Psoas muscle (tissue), 8 donors: Measurements from ENCODE around the gene LSG1. TPM values are rescaled to one million over a fixed set of nuclear protein-coding genes. Genes with fewer than 3 reads are reported as not detected.

ENCODE experiments used
- ATAC-seq, 4 donors: fragments of 200-7000 bp; cut with Tn5 transposase; one replicate each; pipeline ENCODE4 v1.9.1; 2020; ENCODE audit warnings: moderate library complexity in 3 of 4, mild to moderate bottlenecking in 2 of 4
- DNase-seq, 2 donors: peaks; one replicate each; pipeline ENCODE4 v3.0.0-alpha.2; 2020
- H3K27ac ChIP-seq: fragments of 200-600 bp; one replicate; pipeline ENCODE4 v1.8.0; 2022
- H3K27me3 ChIP-seq, 3 donors: fragments of 200-600 bp in 1 of 3; one replicate each; pipeline versions ENCODE4 v1.6.1 to v1.8.0; 2013 to 2022; ENCODE audit warnings: low read length in 2 of 3, mild to moderate bottlenecking in 2 of 3, moderate library complexity in 1 of 3; ENCODE audit not compliant: insufficient read depth in 3 of 3
- H3K36me3 ChIP-seq, 2 donors: fragments of 200-600 bp in 1 of 2; one replicate each; pipeline versions ENCODE4 v1.6.1 to v1.8.0; 2013 to 2022; ENCODE audit warnings: low read depth in 1 of 2, mild to moderate bottlenecking in 1 of 2, moderate library complexity in 1 of 2; ENCODE audit not compliant: insufficient read depth in 1 of 2
- H3K4me1 ChIP-seq: fragments of 200-600 bp; one replicate; pipeline ENCODE4 v1.8.0; 2022
- H3K4me3 ChIP-seq: fragments of 200-600 bp; one replicate; pipeline ENCODE4 v1.8.0; 2022; ENCODE audit warnings: mild to moderate bottlenecking
- H3K9me3 ChIP-seq: fragments of 200-600 bp; one replicate; pipeline ENCODE4 v1.8.0; 2022
- WGBS, 3 donors: extraction: QIAGEN DNeasy Blood & Tissue Kit; methylation state at CpG; one replicate each; pipeline versions ENCODE4 v1.1.6 to v1.1.7; 2013; 5-methylcytosine and 5-hydroxymethylcytosine counted together
- intact Hi-C, 2 donors: fragments of 100-400 bp; cut with DNase I; formaldehyde crosslinking; loops; one replicate each; pipeline versions ENCODE4 v1.11.0 to v1.14.2; 2022
- polyA plus RNA-seq, 3 donors: library from polyadenylated mRNA; stranded (reverse); fragments of 200-250 nt; gene quantifications; one replicate each; pipeline ENCODE4 v1.2.3, GENCODE V29; 2013
- total RNA-seq, 4 donors: library from RNA; stranded (reverse); fragmentation: NEBNext Ultra II Directional in 2 of 4; extraction: Animal tissue kit (Norgen Biotek cat#: 25700) in 2 of 4; gene quantifications; one replicate each; pipeline versions ENCODE4 v1.2.1 to v1.2.4, GENCODE V29; 2021 to 2023
- TF ChIP-seq, protein P1 (sequence below): fragments of 200-600 bp; IDR thresholded peaks from one replicate; pipeline ENCODE4 v1.8.0; 2022; ENCODE audit warnings: antibody characterized with exemption
- donor health status: healthy with polysubstance abuse.
- donor health status: DM: no; HTN: no; CAD: no; lungs with moderate emphysema.
- donor health status: Bipolar disorder and iron deficiency.
- donor health status: healthy.
- donor health status: DM: yes; HTN: yes; CAD: no.
- donor health status: DM: no; HTN: no; CAD: no.
- donor health status: DM: no; HTN: no; CAD: no.
- donor health status: DM: yes; HTN: yes; CAD: no.

Gene LSG1
- total and polyA plus RNA-seq, 7 donors = 22.8 to 46.8 (median 29.5) TPM

DNA sequence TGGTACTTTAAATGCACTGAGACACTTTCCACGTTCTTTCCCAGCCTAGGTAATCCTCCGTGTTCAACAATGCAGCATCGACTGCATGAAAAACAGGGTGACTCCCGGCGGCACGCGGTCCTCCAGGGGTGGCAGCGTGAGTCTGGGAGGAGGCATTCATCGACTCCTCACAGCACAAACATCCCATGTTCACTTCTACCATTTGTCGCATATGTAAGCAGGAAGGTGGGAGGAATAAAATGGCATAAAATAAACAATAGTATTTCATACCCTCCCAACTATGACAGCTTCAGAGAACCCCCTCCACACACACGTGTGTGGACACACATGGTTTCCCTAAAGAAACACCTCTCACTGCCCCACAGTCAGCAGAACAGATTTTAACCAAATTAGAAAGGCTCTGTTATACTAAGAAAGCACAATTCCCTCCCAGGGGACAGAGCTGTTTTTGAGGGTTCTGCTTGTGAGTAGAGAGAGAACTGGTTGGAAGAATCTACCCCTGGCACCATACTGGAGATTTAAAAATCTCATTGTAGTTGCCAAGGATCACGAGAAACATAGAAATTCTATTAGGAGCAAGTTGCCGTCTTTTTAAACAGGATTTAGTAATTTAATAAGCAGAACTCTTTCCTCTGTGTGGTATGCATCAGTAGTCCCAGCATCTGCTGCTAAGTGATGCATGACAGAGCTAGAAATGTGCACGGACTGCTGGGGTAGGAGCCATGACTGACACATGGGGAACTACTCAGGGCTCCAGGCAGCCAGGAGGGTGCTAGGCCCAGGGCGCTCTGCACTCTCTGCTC is 19.7 kb upstream of the LSG1 start:
- DNase-seq (no peak), ATAC-seq (no peak)
- Histone ChIP-seq H3K4me3 (no peak overlapping the region), H3K9me3 (no peaks in the 10 kb centered on the region), H3K27me3 (no peaks in the 10 kb centered on the region), H3K36me3 (no peaks in the 10 kb centered on the region), H3K4me1 (peaks cover 24% of the 10 kb centered on the region), H3K27ac (no peak overlapping the region)
- intact Hi-C loops = loop anchor here in 1 of 2 donors (10.0 kb wide), 1 partner anchor 163 kb away; no protein-coding TSS in a partner anchor
- TF ChIP-seq, protein P1, sequence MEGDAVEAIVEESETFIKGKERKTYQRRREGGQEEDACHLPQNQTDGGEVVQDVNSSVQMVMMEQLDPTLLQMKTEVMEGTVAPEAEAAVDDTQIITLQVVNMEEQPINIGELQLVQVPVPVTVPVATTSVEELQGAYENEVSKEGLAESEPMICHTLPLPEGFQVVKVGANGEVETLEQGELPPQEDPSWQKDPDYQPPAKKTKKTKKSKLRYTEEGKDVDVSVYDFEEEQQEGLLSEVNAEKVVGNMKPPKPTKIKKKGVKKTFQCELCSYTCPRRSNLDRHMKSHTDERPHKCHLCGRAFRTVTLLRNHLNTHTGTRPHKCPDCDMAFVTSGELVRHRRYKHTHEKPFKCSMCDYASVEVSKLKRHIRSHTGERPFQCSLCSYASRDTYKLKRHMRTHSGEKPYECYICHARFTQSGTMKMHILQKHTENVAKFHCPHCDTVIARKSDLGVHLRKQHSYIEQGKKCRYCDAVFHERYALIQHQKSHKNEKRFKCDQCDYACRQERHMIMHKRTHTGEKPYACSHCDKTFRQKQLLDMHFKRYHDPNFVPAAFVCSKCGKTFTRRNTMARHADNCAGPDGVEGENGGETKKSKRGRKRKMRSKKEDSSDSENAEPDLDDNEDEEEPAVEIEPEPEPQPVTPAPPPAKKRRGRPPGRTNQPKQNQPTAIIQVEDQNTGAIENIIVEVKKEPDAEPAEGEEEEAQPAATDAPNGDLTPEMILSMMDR = no peak
- 37 to 46% (median 37%) methylated on average over 15 of the region's 15 CpGs for WGBS, 3 donors

DNA sequence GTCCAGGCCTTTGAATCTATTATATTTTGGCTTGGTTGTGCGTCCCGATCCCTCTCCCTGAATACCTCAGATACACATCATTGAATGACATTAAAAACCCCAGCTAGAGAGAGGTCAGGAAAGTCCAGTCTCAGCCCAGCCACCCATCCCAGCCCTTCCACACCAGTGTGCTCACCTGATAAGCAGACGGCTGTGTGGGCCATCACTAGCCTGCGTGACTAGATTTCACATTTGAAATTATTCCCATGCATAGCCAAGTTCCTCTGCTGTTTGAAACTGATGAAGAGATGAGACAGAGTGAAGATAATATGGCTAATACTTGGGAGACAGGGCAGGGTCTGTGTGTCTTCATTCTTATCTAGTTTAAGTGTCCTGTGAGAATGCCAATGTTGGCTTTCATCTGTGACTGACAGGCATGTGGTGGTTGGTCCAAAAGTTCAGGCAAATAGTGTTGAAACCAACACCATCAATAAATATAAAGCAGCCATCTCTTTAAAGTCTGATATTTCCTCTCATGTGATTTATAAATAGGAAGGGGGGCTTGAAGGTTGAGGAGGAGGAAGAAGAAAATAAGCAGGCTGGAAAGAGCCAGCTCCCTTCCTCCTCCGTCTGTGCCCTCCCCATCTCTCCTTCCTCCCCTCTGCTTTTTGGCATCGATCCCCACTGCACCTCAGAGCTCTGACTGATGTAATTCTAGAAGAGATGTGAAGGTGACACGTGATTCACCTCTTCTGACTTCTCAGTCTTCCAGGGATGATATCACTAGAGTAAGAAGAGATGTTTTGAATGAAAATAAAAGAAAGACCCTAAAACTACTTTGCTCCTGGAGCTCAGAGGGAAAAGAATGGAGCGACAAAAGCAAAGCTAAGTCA is 18.7 kb upstream of the LSG1 start:
- peak in 3 of 4 donors; percentile 31 to 44 (median 39) for ATAC-seq
- Histone ChIP-seq H3K9me3 (no peaks in the 10 kb centered on the region), H3K27ac (no peak overlapping the region), H3K4me3 (no peak overlapping the region), H3K36me3 (no peaks in the 10 kb centered on the region), H3K4me1 (peaks cover 27% of the 10 kb centered on the region), H3K27me3 (no peaks in the 10 kb centered on the region)
- no peak for DNase-seq
- intact Hi-C loops = loop anchor here in 1 of 2 donors (10.0 kb wide), 1 partner anchor 164 kb away; no protein-coding TSS in a partner anchor
- TF ChIP-seq, protein P1 = no peak
- 32 to 60% (median 39%) methylated on average over 8 of the region's 8 CpGs for WGBS, 3 donors

DNA sequence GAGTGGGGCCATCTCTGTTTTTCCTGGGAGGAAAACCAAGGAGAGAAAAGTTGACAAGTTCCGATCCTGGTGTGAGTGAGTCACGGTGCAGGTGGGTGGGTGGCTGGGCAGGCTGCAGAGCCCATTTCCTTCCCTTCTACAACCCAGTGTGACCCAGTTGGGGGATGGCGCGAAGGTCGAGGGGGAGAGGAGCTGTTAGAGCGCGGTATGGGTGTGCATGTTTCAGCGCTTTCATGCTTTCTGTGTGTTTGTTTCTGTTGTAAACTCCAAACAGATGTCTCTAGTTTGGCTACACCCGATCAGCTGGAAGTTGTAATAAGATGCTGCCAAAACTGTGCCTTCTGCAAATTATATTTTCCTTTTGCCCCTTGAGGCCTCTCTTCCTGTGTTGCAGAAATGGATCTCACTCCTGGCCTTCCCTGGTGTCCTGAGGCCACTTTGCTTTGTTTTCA is 17.5 kb upstream of the LSG1 start:
- Histone ChIP-seq H3K27ac (peak overlapping the region; percentile 52), H3K4me3 (peak overlapping the region; percentile 79), H3K4me1 (peaks cover 27% of the 10 kb centered on the region), H3K9me3 (no peaks in the 10 kb centered on the region), H3K36me3 (no peaks in the 10 kb centered on the region), H3K27me3 (no peaks in the 10 kb centered on the region)
- intact Hi-C loops = loop anchor here (5.0 to 10.0 kb wide), 3 partner anchors 83 to 243 kb away; no protein-coding TSS in a partner anchor
- no peak for ATAC-seq
- TF ChIP-seq, protein P1 = no peak
- peak; percentile 39 to 70 for DNase-seq
- 40 to 48% (median 43%) methylated on average over 9 of the region's 9 CpGs for WGBS, 3 donors

DNA sequence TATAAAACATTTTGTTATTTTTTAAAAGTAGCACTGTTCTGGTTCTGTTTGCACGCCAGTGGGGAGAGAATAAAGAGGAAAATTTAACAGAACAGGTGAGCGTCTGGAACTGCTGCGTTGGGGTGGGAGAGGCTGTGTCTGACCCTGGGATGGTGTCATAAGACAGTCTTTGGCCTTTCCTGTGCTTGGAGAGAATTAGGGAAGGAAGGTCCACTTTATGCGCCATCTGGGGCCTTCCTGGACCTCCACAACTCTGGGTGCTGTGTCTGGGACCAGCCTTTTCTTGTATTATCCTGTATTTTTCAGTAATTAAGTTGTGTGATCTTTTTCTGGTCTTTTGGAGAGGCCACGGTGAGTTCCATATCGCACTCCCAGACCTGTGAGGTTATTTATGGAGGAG is 17.0 kb upstream of the LSG1 start:
- intact Hi-C loops = loop anchor here (5.0 to 10.0 kb wide), 3 partner anchors 83 to 243 kb away; no protein-coding TSS in a partner anchor
- 56 to 74% (median 69%) methylated on average over 6 of the region's 6 CpGs for WGBS, 3 donors
- Histone ChIP-seq H3K9me3 (no peaks in the 10 kb centered on the region), H3K27ac (peak overlapping the region; percentile 52), H3K36me3 (no peaks in the 10 kb centered on the region), H3K4me1 (peaks cover 27% of the 10 kb centered on the region), H3K27me3 (no peaks in the 10 kb centered on the region), H3K4me3 (peak overlapping the region; percentile 79)
- ATAC-seq (no peak), DNase-seq (no peak)
- TF ChIP-seq, protein P1 = no peak
